ENCODE results near the gene EMC7. TPM values are rescaled to one million over a fixed set of nuclear protein-coding genes. Genes with fewer than 3 reads are reported as not detected.
A peak's percentile ranks its signal among the peaks of the same experiment; 100 is the strongest.

EMC7 gene
- total RNA-seq, 2 experiments from 2014 or later, result 62.7 to 68.4 TPM

DNA sequence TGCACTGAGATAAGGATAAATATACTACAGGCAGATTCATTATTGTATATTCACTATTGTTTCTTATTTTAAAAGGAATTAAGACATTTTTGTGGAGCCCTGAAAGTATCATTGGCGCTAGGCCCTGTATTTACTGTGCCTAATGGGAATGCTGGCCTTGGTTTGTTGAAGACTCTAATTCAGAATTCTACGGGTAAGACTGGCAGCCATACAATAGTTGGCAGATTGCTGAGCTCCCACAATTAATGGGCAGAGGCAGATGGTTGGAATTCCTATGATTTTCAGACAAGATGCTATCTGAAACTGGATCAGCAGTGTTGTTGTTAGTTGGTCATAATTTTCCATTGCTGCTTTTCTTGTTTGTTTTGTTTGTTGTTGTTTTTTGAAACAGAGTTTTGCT, 15.0 kb upstream of the EMC7 start:
- ChIA-PET POLR2A (no interaction called here), CTCF (interaction anchor here (0.6 kb wide), 1 partner anchor 380 kb away, joined by 3 read pairs; no protein-coding TSS in a partner anchor)
- DNase-seq, result no peak
- H3K36me3 Mint-ChIP-seq, result no peaks in the 10 kb centered on the region
- H3K4me3 Mint-ChIP-seq, result no peak overlapping the region
- H3K4me1 Mint-ChIP-seq (ENCODE audit: low read depth), result no peaks in the 10 kb centered on the region
- no peak overlapping the region for H3K27ac Mint-ChIP-seq
- intact Hi-C loops (cut with micrococcal nuclease), result no loop called here
- no peaks in the 10 kb centered on the region for H3K9me3 Mint-ChIP-seq
- H3K27me3 Mint-ChIP-seq, result peaks cover 20% of the 10 kb centered on the region

DNA sequence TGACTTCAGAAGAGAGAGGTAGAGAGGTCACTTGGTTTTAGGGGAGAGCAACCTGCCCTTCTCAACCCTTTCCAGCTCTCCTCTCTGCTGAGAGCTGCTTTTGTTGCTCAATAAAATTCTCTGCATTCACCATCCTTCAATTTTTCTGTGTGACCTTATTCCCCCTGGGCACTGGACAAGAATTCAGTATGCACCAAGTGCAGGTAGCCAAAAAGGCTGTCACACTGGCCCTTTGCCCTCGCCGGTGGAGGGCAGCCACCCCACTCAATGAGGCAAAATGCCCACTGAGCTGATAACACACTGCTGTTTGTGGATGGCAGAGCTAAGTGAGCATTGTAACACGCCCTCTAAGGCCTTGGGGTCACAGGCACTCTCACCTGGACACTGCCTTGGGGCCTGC, 13.1 kb upstream of the EMC7 start:
- Mint-ChIP-seq H3K9me3 (no peaks in the 10 kb centered on the region), H3K27ac (no peak overlapping the region), H3K36me3 (no peaks in the 10 kb centered on the region), H3K27me3 (peaks cover 13% of the 10 kb centered on the region), H3K4me3 (no peak overlapping the region), H3K4me1 (ENCODE audit: low read depth) (no peaks in the 10 kb centered on the region)
- POLR2A ChIA-PET, result no interaction called here
- intact Hi-C loops (cut with micrococcal nuclease), result no loop called here
- CTCF ChIA-PET, result no interaction called here
- no peak for DNase-seq

DNA sequence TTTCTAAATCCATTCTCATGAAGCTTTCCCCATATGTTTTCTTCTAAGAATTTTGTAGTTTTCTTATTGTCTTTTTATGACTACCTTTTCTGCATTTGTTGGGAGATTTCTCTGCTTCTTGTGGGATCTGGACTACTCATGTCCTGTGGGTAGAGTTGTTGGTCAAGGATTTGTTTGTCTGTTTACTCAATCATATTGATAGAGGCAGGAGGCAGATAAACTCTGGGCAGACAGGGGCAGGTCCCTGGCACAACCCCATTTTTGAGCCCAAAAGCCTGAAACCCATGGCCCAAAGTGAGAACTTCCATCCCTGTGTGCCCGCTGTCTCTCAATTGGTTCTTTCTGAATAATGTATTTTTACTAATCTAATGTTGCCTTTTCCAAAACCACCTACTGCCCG, 12.6 kb upstream of the EMC7 start:
- ChIA-PET POLR2A (no interaction called here), CTCF (no interaction called here)
- Mint-ChIP-seq H3K9me3 (no peaks in the 10 kb centered on the region), H3K27ac (no peak overlapping the region), H3K4me1 (ENCODE audit: low read depth) (no peaks in the 10 kb centered on the region), H3K36me3 (no peaks in the 10 kb centered on the region), H3K27me3 (peaks cover 13% of the 10 kb centered on the region), H3K4me3 (no peak overlapping the region)
- DNase-seq, result no peak
- intact Hi-C loops (cut with micrococcal nuclease), result no loop called here

DNA sequence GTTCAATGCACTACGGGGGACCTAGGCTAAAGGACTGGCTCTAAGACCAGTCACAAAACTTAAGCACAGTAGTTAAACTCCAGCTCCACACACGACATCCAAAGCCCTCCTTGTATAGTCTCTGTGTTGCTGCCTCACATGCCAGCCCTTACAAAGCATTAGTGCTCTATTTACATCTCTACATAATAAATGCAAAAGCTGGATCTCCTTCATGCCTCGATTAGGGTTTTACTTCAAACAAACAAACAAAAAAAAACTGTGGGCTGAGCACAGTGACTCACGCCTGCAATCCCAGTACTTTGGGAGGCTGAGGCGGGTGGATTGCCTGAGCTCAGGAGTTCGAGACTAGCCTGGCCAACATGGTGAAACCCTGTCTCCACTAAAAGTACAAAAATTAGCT, 9.8 kb upstream of the EMC7 start:
- no peaks in the 10 kb centered on the region for H3K36me3 Mint-ChIP-seq
- H3K4me3 Mint-ChIP-seq, result no peak overlapping the region
- H3K27me3 Mint-ChIP-seq, result peaks cover 5% of the 10 kb centered on the region
- ChIA-PET CTCF (interaction anchor here (0.7 to 6.5 kb wide), 3 partner anchors 86 to 476 kb away, joined by 3 to 98 read pairs (median 14); partner anchors contain the start of gene KATNBL1), POLR2A (interaction anchor here (0.7 kb wide), 1 partner anchor 8 kb away, joined by 4 read pairs; no protein-coding TSS in a partner anchor)
- no peak overlapping the region for H3K27ac Mint-ChIP-seq
- no peaks in the 10 kb centered on the region for H3K4me1 Mint-ChIP-seq (ENCODE audit: low read depth)
- no peak for DNase-seq
- no peaks in the 10 kb centered on the region for H3K9me3 Mint-ChIP-seq
- intact Hi-C loops (cut with micrococcal nuclease), result no loop called here

DNA sequence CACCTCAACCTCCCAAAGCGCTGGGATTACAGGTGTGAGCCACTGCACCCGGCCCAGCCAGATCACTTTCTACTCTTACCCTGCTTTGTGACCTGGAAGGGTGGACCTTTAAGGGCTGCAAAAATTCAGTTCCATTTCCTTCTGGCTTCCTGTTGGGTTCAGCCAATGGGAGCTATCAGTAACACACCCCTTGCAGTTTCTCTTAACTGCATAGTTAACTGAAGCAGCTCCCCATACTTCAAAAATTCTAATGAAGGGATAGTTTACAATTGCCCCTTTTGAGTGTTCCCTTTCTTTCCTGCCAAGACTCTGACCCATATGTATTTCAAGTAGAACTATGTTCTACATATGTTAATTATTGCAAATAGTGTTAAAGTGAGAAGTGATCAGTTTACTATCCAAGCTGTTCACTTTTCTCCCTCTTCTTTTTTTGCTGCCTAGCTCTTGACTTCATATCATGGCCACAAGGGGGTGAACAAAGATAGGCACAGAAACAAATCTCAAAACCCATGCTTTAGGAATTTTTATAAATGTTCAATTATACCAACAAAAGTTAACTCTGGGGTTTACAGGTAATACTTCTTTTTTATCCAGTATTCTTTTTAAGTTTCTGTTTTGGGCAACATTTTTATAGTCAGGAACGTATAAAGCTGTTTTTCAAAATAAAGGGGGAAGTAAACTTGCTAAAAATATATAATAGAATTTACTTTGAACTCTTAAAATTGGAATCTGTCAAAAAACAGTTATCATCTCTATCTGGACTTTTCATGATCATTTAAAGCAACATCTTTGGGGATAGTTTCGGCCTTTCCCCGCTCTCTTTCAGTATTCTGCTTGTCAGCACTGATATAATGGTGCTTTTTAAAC, 8.4 kb upstream of the EMC7 start:
- no peak for DNase-seq
- peaks cover 2% of the 10 kb centered on the region for H3K9me3 Mint-ChIP-seq
- no peak overlapping the region for H3K4me3 Mint-ChIP-seq
- intact Hi-C loops (cut with micrococcal nuclease), result loop anchor here (1.0 kb wide), 2 partner anchors 100 to 478 kb away; partner anchors contain the start of gene KATNBL1
- peaks cover 2% of the 10 kb centered on the region for H3K36me3 Mint-ChIP-seq
- H3K27me3 Mint-ChIP-seq, result peaks cover 5% of the 10 kb centered on the region
- no peaks in the 10 kb centered on the region for H3K4me1 Mint-ChIP-seq (ENCODE audit: low read depth)
- ChIA-PET CTCF (interaction anchor here (0.8 to 6.5 kb wide), 17 partner anchors 8 to 477 kb away, joined by 3 to 98 read pairs (median 4); partner anchors contain the start of genes EMC4, EMC7, KATNBL1 and LPCAT4), POLR2A (interaction anchor here (1.0 to 1.7 kb wide), 3 partner anchors 8 to 258 kb away, joined by 3 to 4 read pairs (median 3); partner anchors contain the start of genes EMC7, KATNBL1 and PGBD4)
- no peak overlapping the region for H3K27ac Mint-ChIP-seq

DNA sequence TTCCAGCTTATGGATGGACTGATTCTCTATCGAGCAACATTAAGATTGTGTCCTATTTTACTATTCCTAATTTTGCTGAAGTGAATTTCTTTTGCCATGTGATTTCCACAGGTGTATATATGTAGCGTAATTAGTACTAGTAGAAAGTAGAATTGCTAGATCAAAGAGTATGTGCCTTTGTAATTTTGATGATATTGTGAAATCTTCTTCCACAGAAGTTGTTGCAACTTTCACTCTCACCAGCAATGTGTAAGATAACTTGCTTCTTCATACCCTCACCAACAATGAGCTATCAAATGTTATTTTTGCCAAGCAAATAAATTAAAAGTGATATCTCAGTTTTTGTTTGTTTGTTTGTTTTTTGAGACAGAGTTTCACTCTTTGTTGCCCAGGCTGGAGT, 5.7 kb upstream of the EMC7 start:
- ChIA-PET POLR2A (no interaction called here), CTCF (interaction anchor here (1.3 to 6.5 kb wide), 2 partner anchors 103 to 260 kb away, joined by 4 to 98 read pairs; partner anchors contain the start of genes KATNBL1 and LPCAT4)
- Mint-ChIP-seq H3K27me3 (no peaks in the 10 kb centered on the region), H3K4me1 (ENCODE audit: low read depth) (peaks cover 12% of the 10 kb centered on the region), H3K4me3 (no peak overlapping the region), H3K27ac (no peak overlapping the region), H3K9me3 (peaks cover 19% of the 10 kb centered on the region), H3K36me3 (peaks cover 20% of the 10 kb centered on the region)
- intact Hi-C loops (cut with micrococcal nuclease), result no loop called here
- no peak for DNase-seq

DNA sequence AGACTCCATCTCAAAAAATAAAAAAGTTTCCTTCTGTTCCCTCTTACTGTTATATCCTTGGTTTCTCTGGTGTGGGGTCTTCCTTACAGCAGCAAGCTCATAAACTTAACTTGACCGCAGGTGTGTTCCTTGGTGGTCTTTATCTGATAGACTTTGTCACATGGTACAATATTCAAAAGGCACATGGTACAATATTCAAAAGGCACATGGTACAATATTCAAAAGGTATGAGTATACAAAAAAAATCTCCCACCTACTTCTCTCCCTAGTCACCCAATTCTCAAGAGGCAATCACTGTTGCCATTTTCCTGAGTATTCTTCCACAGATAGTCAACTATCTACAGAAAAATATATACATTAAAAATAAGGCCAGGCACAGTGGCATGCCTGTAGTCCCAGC, 4.8 kb upstream of the EMC7 start:
- Mint-ChIP-seq H3K4me3 (no peak overlapping the region), H3K4me1 (ENCODE audit: low read depth) (peaks cover 16% of the 10 kb centered on the region), H3K9me3 (peaks cover 19% of the 10 kb centered on the region), H3K27me3 (no peaks in the 10 kb centered on the region), H3K27ac (no peak overlapping the region), H3K36me3 (peaks cover 27% of the 10 kb centered on the region)
- POLR2A ChIA-PET, result interaction anchor here (0.6 kb wide), 1 partner anchor 827 kb away, joined by 3 read pairs; no protein-coding TSS in a partner anchor
- CTCF ChIA-PET, result interaction anchor here (0.7 to 6.5 kb wide), 2 partner anchors 54 to 104 kb away, joined by 3 to 98 read pairs; partner anchors contain the start of gene KATNBL1
- intact Hi-C loops (cut with micrococcal nuclease), result no loop called here
- no peak for DNase-seq

DNA sequence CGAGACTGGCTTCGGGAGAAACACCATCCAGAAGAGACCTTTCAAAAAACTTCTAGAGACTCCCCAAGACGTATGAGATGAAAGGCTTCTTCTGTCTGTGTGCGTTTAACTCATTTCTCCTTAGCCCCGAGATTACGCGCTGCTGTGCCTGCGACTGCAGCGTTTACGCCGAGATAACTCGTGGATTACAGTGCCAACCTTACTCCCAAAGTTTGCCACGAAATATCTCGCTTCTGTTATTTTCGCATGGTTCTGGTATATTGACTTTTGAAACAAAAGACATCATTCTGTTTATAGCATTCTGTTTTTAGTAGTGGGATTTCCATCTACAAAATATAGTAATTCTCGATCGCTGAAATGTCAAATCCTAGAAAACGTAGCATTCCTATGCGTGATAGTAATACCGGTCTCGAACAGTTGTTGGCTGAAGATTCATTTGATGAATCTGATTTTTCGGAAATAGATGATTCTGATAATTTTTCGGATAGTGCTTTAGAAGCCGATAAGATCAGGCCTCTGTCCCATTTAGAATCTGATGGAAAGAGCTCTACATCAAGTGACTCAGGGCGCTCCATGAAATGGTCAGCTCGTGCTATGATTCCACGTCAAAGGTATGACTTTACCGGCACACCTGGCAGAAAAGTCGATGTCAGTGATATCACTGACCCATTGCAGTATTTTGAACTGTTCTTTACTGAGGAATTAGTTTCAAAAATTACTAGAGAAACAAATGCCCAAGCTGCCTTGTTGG, 688 bp upstream of the EMC7 start:
- ChIA-PET POLR2A (interaction anchor here (0.7 to 1.8 kb wide), 4 partner anchors 8 to 123 kb away, joined by 4 to 9 read pairs (median 6); partner anchors contain the start of genes EMC4 and KATNBL1), CTCF (interaction anchor here (0.6 to 1.3 kb wide), 6 partner anchors 8 to 485 kb away, joined by 3 to 13 read pairs (median 6); partner anchors contain the start of gene KATNBL1)
- intact Hi-C loops (cut with micrococcal nuclease), result loop anchor here (1.0 to 5.0 kb wide), 5 partner anchors 52 to 485 kb away; partner anchors contain the start of genes AVEN, KATNBL1 and LPCAT4
- H3K4me1 Mint-ChIP-seq (ENCODE audit: low read depth), result peaks cover 34% of the 10 kb centered on the region
- H3K9me3 Mint-ChIP-seq, result peaks cover 19% of the 10 kb centered on the region
- H3K27me3 Mint-ChIP-seq, result no peaks in the 10 kb centered on the region
- DNase-seq, result no peak
- peak overlapping the region; percentile 99 for H3K4me3 Mint-ChIP-seq
- H3K36me3 Mint-ChIP-seq, result peaks cover 28% of the 10 kb centered on the region
- H3K27ac Mint-ChIP-seq, result peak overlapping the region; percentile 96

DNA sequence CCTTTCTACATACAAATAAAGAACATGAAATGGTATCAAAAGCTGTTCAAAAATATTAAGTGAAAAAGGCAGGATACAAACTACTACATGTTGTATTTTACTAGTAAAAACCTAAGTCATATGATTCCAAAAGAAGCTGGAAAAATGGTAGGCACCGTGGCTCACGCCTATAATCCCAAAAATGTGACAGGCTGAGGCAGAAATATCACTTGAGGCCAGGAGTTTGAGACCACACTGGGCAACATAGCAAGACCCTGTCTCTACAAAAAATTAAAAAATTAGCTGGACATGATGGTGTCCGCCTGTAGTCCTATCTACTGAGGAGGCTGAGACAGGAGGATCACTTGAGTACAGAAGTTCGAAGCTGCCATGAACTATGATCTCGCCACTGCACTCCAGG, 1.7 kb downstream of the EMC7 start:
- Mint-ChIP-seq H3K4me3 (peak overlapping the region; percentile 49), H3K27me3 (no peaks in the 10 kb centered on the region), H3K36me3 (peaks cover 29% of the 10 kb centered on the region), H3K9me3 (peaks cover 16% of the 10 kb centered on the region), H3K4me1 (ENCODE audit: low read depth) (peaks cover 36% of the 10 kb centered on the region), H3K27ac (no peak overlapping the region)
- CTCF ChIA-PET, result interaction anchor here (0.6 to 1.8 kb wide), 3 partner anchors 10 to 110 kb away, joined by 3 to 5 read pairs (median 5); partner anchors contain the start of gene KATNBL1
- no peak for DNase-seq
- intact Hi-C loops (cut with micrococcal nuclease), result loop anchor here (2.0 to 5.0 kb wide), 2 partner anchors 235 to 487 kb away; no protein-coding TSS in a partner anchor
- POLR2A ChIA-PET, result interaction anchor here (1.4 kb wide), 1 partner anchor 61 kb away, joined by 4 read pairs; the partner anchor contains the start of gene AVEN

DNA sequence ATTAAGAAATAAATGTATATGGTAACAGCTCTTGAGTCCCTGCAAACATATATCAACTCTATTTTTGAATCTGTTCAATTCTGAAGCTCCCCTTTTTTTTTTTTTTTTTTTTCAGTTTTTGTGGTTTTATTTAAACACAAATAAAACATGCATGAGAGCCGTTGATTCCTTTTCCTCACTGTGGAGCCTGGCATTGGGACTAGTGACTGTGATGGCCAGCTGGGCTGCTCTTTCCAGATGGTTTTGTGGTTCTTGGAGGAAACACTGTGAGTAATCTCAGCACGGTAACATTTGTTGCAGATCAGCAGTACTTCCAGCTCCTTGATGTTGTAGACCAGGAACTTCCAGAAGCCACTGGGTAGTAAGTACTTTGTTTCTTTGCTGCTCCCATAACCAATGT, 15.9 kb downstream of the EMC7 start:
- CTCF ChIA-PET, result interaction anchor here (1.7 kb wide), 1 partner anchor 23 kb away, joined by 6 read pairs; no protein-coding TSS in a partner anchor

DNA sequence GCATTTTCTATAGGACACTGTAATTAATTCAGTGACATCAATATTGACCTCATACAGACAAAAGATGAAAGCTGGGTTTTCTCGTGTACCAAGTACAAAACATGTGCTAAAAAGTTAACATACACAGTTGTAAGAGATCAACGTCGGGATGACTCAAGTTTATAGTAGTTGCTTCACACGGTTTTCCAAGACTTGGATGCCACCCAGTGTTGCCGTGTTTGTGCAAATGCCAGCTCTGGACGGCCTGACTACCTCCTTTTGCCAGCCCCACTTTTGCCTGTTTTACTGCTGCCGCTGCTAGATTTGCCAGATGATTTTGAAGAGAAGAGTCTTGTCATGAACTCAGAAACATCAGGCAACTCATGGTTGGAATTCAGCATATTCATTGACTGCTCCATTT, 17.6 kb downstream of the EMC7 start:
- Mint-ChIP-seq H3K27ac (no peak overlapping the region), H3K9me3 (no peaks in the 10 kb centered on the region), H3K27me3 (no peaks in the 10 kb centered on the region), H3K4me1 (ENCODE audit: low read depth) (no peaks in the 10 kb centered on the region), H3K4me3 (no peak overlapping the region), H3K36me3 (peaks cover 18% of the 10 kb centered on the region)
- DNase-seq, result no peak
- intact Hi-C loops (cut with micrococcal nuclease), result no loop called here
- CTCF ChIA-PET, result no interaction called here
- POLR2A ChIA-PET, result no interaction called here

More for the DNA sequence above, 15.9 kb downstream of the EMC7 start:
- intact Hi-C loops (cut with micrococcal nuclease), result no loop called here
- no peak overlapping the region for H3K4me3 Mint-ChIP-seq
- H3K4me1 Mint-ChIP-seq (ENCODE audit: low read depth), result no peaks in the 10 kb centered on the region
- no peaks in the 10 kb centered on the region for H3K27me3 Mint-ChIP-seq
- POLR2A ChIA-PET, result interaction anchor here (0.7 kb wide), 1 partner anchor 25 kb away, joined by 3 read pairs; no protein-coding TSS in a partner anchor
- no peak for DNase-seq
- H3K27ac Mint-ChIP-seq, result no peak overlapping the region
- no peaks in the 10 kb centered on the region for H3K9me3 Mint-ChIP-seq
- H3K36me3 Mint-ChIP-seq, result peaks cover 23% of the 10 kb centered on the region
